ENCODE data around the gene PRAMEF1. TPM values are rescaled to one million over a fixed set of nuclear protein-coding genes. Genes with fewer than 3 reads are reported as not detected.

PRAMEF1 gene
- total RNA-seq, 1 donor from 2014 or later, result not detected

- no peak for DNase-seq (ENCODE audit: low read depth)
- TF ChIP-seq, protein P1, sequence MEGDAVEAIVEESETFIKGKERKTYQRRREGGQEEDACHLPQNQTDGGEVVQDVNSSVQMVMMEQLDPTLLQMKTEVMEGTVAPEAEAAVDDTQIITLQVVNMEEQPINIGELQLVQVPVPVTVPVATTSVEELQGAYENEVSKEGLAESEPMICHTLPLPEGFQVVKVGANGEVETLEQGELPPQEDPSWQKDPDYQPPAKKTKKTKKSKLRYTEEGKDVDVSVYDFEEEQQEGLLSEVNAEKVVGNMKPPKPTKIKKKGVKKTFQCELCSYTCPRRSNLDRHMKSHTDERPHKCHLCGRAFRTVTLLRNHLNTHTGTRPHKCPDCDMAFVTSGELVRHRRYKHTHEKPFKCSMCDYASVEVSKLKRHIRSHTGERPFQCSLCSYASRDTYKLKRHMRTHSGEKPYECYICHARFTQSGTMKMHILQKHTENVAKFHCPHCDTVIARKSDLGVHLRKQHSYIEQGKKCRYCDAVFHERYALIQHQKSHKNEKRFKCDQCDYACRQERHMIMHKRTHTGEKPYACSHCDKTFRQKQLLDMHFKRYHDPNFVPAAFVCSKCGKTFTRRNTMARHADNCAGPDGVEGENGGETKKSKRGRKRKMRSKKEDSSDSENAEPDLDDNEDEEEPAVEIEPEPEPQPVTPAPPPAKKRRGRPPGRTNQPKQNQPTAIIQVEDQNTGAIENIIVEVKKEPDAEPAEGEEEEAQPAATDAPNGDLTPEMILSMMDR (conservative IDR thresholded peaks at IDR 0.05; ENCODE audit: low read depth, low read length), result no peak
- no peak overlapping the region for H3K4me3 ChIP-seq (ENCODE audit: low read depth, low read length)
Measured at GRCh38 chr1:12769031-12769430, 22.2 kb upstream of the PRAMEF1 start.

DNA sequence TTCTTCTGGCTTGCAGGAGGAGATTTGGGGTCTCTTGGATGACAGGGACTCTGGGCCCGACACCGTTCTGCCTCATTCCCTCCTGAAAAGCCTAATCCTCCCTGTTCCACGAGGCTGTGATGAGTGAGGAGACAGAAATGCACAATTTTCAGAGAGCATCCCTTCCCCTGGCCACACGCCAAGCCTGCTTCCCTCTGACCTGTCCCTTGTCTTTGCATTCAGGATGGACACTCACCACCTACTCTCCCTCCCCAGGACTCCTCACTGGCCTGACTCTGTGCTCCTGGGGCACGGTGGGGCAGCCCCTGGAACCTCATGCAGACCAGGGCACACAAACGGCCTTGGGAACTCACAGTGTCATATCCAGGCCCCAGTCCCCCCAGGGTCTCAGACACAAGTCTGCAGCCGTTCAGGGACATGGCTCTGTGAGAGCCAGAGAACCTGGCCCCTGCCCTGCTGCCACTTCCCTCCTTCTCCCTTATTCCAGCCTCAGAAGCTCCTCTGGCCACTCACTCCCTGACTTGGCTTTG is 21.2 kb upstream of the PRAMEF1 start:
- DNase-seq (ENCODE audit: low read depth), result no peak
- TF ChIP-seq, protein P1 (conservative IDR thresholded peaks at IDR 0.05; ENCODE audit: low read depth, low read length), result no peak
- H3K4me3 ChIP-seq (ENCODE audit: low read depth, low read length), result no peak overlapping the region

GRCh38 chr1:12770620-12771019 is 20.6 kb upstream of the PRAMEF1 start:
- TF ChIP-seq, protein P1 (conservative IDR thresholded peaks at IDR 0.05; ENCODE audit: low read depth, low read length), result no peak
- no peak for DNase-seq (ENCODE audit: low read depth)
- no peak overlapping the region for H3K4me3 ChIP-seq (ENCODE audit: low read depth, low read length)

DNA sequence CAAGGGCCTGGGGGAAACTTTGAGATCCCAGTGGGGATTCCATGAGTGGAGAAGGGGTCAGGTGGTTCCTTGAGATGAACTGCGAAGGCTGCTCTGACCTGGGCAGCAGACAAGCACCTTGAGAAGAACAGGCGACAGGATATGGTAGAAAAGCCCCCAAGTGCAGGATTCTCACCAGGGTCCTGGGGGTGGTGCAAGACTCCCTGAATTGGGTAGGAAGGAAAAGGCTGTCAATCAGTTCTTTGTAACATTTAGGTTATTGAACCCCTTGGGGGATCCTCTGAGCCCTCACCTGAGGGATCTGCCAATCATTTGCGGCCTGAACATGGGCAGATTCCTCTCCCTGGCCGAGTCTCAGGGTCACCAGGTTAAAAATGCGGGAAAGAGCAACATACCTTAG is 20.0 kb upstream of the PRAMEF1 start:
- H3K4me3 ChIP-seq (ENCODE audit: low read depth, low read length), result no peak overlapping the region
- DNase-seq (ENCODE audit: low read depth), result no peak
- TF ChIP-seq, protein P1 (conservative IDR thresholded peaks at IDR 0.05; ENCODE audit: low read depth, low read length), result no peak

DNA sequence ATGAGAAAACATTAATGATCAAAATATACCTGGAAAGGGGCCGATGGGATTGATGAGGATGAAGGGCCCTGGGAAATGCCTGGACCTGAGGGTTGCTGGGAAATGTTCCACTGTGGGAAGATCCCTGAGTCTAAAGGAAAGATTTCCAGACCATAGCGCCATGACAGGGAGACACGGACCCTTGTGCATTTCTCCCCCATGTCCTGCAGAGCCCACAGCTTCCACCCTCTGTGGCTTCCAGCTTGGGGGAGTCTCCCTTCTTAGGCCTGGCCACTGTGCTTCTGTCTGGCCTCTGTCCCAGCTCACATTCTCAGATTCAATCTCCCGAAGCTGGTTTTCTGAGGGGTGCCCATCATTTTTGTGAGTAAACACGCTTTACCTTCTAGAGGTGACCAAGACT is 18.7 kb upstream of the PRAMEF1 start:
- no peak overlapping the region for H3K4me3 ChIP-seq (ENCODE audit: low read depth, low read length)
- no peak for DNase-seq (ENCODE audit: low read depth)
- TF ChIP-seq, protein P1 (conservative IDR thresholded peaks at IDR 0.05; ENCODE audit: low read depth, low read length), result no peak

GRCh38 chr1:12773438-12773837 is 17.8 kb upstream of the PRAMEF1 start, which contains the start of gene PRAMEF12:
Gene PRAMEF12, plus strand, starts transcription at chr1:12773738. Its CDS starts 1,130 bp downstream, at chr1:12774868.
- no peak within 1 kb of the TSS for H3K4me3 ChIP-seq (ENCODE audit: low read depth, low read length)
- no peak for DNase-seq (ENCODE audit: low read depth)
- TF ChIP-seq, protein P1 (conservative IDR thresholded peaks at IDR 0.05; ENCODE audit: low read depth, low read length), result no peak

DNA sequence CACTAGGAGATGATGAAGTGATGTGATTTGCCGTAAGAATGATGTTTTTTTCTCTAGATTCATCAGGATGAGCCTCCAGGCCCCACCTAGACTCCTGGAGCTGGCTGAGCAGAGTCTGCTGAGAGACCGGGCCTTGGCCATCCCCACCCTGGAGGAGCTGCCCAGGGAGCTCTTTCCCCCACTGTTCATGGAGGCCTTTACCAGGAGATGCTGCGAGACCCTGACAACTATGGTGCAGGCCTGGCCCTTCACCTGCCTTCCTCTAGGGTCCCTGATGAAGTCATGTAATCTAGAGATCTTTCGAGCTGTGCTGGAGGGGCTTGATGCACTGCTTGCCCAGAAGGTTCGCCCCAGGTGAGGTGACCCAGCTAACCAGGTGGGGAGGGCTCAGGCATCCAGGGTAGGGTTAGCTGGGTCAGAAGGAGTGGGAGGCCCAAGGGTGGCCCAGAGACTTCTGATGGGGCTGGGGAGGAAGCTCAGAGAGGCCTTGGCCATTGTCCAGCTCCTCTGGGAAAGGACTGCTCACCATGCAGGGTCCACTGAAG is 16.3 kb upstream of the PRAMEF1 start:
- no peak overlapping the region for H3K4me3 ChIP-seq (ENCODE audit: low read depth, low read length)
- TF ChIP-seq, protein P1 (conservative IDR thresholded peaks at IDR 0.05; ENCODE audit: low read depth, low read length), result no peak
- no peak for DNase-seq (ENCODE audit: low read depth)
